SH-SY5Y (cell line): ENCODE data around the gene NLGN2.

ENCODE experiments used
- GATA2 ChIP-seq: IDR thresholded peaks from 2 replicates; pipeline ENCODE4 v1.6.1; 2011; ENCODE audit warnings: mild to moderate bottlenecking, low read depth, low read length
- GATA3 ChIP-seq: IDR thresholded peaks from 2 replicates; pipeline ENCODE4 v1.6.1; 2011; ENCODE audit warnings: low read depth, mild to moderate bottlenecking, low read length, moderate library complexity

Gene NLGN2

DNA sequence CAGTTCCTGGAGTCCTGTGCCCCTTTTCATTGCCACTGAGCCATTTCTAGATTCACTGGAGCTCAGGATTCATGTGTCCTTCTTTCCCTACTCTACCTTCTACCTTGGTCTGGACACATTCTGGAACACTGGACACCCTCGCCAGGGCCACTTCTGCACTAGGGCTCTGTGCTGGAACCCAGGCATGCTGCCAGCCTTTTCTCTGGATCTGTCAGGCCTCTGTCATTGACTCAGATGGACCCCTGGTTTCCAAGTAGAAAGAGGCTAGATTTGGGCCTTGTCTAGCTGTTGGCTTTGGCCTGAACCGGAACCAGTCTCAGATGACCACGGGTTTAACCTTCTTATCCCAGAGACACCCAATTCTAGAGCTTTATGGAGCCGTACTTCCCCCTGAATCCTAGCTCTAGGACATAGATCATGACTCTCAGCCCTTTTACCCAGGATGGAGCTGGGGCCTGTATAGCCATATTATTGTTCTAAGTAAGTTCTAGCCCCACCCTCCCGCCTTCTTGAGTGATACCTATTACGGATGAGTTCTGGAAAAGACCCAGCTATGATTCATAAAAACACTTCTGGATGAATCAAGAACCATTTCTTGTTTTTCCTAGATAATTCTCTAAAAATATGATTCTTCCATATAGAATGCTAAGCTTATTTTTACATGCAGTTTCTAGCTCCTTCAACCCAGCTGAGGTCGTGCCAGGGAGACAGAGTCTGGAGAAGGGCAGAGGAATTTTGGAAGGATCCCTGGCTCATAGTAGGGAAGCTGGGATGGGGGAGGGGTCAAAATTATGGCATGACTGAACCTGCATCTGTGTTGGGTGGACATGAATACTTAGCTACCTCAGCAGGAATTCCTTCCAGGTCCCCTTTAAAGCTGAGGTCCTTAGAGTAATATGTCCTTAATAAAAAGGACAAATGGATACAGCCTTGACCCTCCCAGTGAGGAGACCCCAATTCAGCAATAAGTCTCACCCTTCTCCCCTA is 36.1 kb downstream of the NLGN2 start:
- TF ChIP-seq GATA3 (no peak), GATA2 (no peak)

DNA sequence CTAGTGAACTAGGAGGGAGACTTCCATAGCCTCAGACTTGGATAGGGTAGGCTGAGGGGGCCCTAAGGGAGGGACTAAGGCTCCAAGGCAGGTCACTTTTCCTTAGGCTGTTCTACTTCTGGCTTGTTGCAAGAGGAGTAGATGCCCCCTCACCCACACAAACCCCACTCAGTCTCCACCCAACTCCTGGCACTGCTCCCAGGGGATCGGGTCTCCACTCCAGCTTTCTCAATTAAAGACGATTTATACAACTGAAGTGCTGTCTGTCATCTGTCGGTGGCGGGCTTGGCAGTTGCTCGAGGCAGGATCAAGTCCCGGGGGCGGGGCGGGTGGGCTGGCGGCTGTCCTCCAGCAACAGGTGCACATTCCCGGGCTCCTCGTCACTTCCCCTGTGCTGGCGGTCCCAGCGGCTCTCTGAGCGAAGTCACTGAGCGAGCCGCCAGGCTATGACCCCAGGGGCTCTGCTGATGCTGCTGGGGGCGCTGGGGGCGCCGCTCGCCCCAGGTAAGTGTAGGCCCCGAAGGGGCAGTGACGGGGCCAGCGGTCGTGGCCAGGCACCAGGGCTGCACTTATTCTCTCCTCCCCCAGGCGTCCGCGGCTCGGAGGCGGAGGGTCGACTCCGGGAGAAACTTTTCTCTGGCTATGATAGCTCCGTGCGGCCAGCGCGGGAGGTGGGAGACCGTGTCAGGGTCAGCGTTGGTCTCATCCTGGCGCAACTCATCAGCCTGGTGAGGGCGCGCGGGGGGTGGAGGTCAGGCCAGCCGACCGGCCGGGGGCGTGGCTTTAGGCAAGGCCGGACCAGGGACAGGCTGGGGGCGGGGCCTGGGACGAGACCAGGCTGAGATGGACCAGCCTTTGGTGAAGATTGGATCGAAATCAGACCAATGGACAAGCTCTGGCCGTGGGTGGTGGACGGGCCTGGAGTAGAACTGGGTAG is 37.3 kb downstream of the NLGN2 start, which contains the start of gene CHRNB1:
Gene CHRNB1, plus strand, starts transcription at position 380 of the 937 bp plus-strand sequence. Its CDS starts 67 bp downstream, at position 447.
- no peak for TF ChIP-seq GATA3
- no peak for TF ChIP-seq GATA2

- no peak for TF ChIP-seq GATA2
- TF ChIP-seq GATA3: no peak
These were observed 37.9 kb downstream of the NLGN2 start for GRCh38 chr17:7445619-7445968.

GRCh38 chr17:7448461-7448860 is 40.8 kb downstream of the NLGN2 start:
- no peak for TF ChIP-seq GATA3

DNA sequence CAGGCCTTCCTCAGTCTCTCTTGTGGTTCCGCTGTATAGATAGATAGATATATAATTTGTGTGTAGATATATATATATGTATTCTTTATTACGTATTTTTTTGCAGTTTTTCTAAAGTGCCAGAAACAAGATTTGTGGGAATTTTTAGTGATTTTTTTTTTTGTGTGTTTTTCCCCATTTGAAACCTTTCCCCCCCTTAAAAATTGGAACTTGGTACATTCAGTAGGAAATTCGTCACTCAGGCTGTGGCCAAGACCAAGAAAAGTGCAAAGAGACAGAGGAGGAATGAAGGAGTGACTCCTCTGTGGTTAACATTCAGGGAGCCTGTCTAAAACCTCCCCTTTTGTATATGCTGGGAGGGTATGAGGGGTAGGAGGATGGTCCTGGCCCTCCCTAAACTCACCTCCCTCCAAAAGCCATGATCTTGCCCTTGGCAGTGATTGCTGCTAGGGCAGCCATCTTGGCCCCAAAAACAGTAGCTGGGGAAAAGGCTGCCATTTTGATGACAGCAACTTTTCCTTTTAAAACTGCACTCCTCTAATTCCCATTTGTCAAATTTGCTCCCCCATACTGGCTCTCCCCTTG is 52.4 kb downstream of the NLGN2 start:
- TF ChIP-seq GATA2 (no peak), GATA3 (no peak)

GRCh38 chr17:7460850-7461660 is 53.4 kb downstream of the NLGN2 start:
- TF ChIP-seq GATA3 (no peak), GATA2 (no peak)

- TF ChIP-seq GATA2 (no peak), GATA3 (no peak)
These were observed 55.1 kb downstream of the NLGN2 start for GRCh38 chr17:7462474-7463371.

DNA sequence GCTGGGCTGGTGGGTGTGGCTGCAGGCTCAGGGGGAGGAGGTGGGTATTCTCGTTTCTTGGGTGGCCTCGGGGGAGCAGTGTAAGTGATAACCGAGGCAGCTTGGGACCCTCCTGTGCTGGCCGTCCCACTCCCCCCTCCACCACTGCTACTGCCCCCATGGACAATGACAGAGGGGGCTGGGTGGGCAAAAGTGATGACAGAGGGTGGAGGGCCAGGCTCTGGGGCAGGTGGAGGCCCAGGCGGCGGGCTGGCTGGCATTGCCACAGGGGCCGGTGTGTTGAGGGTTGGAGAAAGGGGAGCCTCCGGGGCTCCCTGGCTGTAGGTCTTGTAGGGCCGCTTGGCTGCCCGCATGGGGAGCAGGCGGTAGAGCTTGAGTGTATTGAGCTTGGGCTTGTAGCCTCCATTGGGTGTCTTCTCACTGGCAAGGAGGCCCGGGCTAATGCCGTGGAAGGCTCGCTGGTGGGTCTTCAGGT is 55.8 kb downstream of the NLGN2 start:
- TF ChIP-seq GATA2 (no peak), GATA3 (no peak)

GRCh38 chr17:7464081-7464480 is 56.4 kb downstream of the NLGN2 start:
- TF ChIP-seq GATA3: no peak
- no peak for TF ChIP-seq GATA2

DNA sequence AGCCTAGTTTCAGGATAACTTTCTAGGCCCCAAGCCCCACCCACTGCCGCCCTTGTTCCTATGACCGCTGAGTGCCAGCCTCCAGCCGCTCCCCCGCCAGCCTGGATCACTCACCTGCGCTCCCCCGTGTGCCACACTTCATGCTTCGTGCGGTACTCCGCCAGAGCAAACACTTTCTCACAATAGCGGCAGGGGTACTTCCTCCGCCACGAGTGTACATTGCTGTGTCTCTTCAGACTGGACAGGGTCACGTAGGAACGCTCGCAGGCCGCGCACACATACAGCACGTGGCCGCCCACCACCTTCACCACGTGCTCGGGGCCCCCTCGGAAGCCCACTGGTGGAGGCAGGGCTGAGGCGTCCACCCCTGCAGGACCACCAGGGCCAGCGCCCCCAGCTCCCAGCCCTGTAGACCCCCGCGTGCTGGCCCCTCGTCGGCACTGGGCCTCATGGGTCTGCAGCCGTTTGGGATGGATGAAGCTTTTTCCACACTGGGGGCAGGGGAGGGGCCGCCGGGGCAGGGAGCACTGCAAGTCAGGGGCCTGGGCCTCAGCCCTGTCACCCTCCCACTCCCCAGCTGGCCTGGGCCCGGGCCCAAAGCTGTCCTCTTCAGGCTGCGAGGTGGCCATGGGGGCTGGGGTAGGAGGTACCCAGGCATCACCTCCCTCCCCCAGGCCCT is 58.1 kb downstream of the NLGN2 start:
- no peak for TF ChIP-seq GATA3
- no peak for TF ChIP-seq GATA2

DNA sequence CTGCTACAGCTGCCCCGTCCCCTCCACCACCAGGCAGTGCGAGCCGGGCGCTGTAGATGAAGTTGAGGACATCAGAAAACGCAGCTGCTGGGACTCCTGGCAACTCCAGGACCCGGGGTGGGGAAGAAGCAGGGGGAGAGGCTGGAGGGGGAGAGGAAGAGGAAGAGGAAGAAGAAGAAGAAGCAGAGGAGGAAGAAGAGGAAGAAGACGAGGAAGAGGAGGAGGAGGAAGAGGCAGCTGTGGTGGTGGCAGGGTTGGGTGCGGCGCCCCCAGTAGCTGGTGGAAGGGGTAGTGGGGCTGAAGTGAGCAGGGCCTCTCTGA is 58.6 kb downstream of the NLGN2 start:
- TF ChIP-seq GATA3: no peak
